Measurements from ENCODE around the gene MPL. TPM values are rescaled to one million over a fixed set of nuclear protein-coding genes. Genes with fewer than 3 reads are reported as not detected.

The MPL gene
- polyA plus RNA-seq, 1 of the 3 experiments (the other 2 are of a cell fraction): not detected

DNA sequence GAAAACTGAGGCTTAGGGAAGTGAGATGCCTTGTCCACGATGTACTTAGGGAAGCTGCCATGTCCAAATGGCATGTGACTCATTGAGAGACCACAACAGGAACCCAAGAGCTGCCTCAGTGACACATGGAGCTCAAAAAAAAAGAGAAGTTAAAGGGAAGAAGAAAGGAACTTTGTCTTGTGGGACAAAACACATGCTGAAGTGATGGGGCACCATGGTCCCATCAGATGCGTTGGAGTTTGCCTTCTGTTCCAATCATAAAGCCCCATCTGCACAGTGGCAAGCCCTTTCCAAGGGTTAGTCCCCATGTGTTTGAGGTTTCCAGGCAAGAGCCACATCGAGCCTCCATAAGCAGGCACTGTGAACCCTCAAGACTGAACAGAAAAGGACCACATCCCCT, 44.0 kb downstream of the MPL start (continued):
- TF ChIP-seq FOXM1 (IDR thresholded peaks at IDR 0.05; ENCODE audit: low read depth) (no peak), ELF1 (IDR thresholded peaks at IDR 0.05) (no peak), EZH2phosphoT487 (IDR thresholded peaks at IDR 0.05; ENCODE audit: borderline replicate concordance, low read depth) (no peak), SMC3 (IDR thresholded peaks at IDR 0.05; ENCODE audit: low read depth, low read length) (no peak)

DNA sequence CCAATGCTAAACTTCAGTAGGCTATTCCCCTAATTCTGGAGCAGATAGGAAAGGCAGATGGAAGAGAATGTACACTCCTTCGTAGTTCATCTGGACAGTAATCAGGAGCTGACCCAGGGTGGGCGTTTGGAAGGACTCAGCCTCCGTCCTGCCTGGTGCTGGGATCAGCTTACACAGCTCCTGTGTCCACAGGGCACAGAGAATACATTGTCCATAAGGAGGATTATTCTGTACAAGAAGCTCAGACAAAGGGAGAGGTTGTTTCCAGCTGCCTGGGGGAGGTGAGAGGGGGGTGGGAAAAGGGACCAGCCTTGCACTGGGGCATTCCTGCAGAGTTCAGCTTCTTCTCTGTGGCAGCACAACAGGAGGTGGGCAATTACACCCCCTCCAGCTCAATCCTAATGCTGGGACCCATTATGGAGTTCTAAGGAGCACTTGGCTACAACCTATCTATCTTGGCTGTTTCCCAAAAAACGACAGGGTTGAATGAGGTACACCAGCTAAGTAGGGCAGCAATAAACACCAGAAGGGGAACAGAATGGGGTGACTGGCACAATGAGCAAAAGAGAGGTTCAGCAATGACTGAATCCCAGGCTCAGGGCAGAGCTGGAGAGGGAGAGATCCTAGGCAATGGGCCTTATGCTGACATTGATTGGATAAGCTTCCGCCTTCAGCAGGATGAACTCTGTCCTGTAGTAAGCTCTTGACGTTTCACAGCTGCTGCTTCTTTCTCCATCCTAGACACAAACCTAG, 44.6 kb downstream of the MPL start:
- Histone ChIP-seq H3K27me3 (ENCODE audit: insufficient read depth) (no peaks in the 10 kb centered on the region), H3K79me2 (ENCODE audit: insufficient read depth) (peaks cover 9% of the 10 kb centered on the region), H3F3A (replicated peaks; ENCODE audit: insufficient read depth) (no peaks in the 10 kb centered on the region), H3K4me1 (ENCODE audit: control insufficient read depth in 1 of 2, insufficient read depth in 2 of 2, low read depth in 1 of 2, low read length in 1 of 2) (no peaks in the 10 kb centered on the region), H2AFZ (ENCODE audit: low read depth) (no peak overlapping the region), H3K9me3 (no peaks in the 10 kb centered on the region), H3K27ac (ENCODE audit: low read depth in 2 of 2, low read length in 1 of 2) (no peak overlapping the region), H3K9ac (no peak overlapping the region), H3K4me2 (no peak overlapping the region), H3K36me3 (replicated peaks in 1 of 2; ENCODE audit: control insufficient read depth in 1 of 2, insufficient read depth in 2 of 2, low read length in 1 of 2) (peaks cover 47 to 53% of the 10 kb centered on the region in 2 experiments), H3K4me3 (ENCODE audit: low read depth in 2 of 2, low read length in 1 of 2) (no peak overlapping the region), H3K9me2 (no peaks in the 10 kb centered on the region), H4K20me1 (ENCODE audit: insufficient read depth) (no peaks in the 10 kb centered on the region)
- ChIA-PET POLR2A (interaction anchor here (0.9 to 1.0 kb wide), 2 partner anchors 14 to 18 kb away, joined by 3 read pairs; no protein-coding TSS in a partner anchor), CTCF (interaction anchor here (1.0 to 2.7 kb wide), 4 partner anchors 24 to 155 kb away, joined by 3 to 17 read pairs (median 4); no protein-coding TSS in a partner anchor)
- DNase-seq: no peak
- 89% methylated on average over 6 of the region's 6 CpGs for WGBS (ENCODE audit: low lambda C conversion rate)
- no peak for TF ChIP-seq POLR2AphosphoS5 (IDR thresholded peaks at IDR 0.05; ENCODE audit: low read depth, low read length)
- no peak for TF ChIP-seq RCOR1 (IDR thresholded peaks at IDR 0.05; ENCODE audit: low read length)
- TF ChIP-seq FOSL2 (IDR thresholded peaks at IDR 0.05; ENCODE audit: borderline replicate concordance, low read depth): no peak
- TF ChIP-seq MXI1 (IDR thresholded peaks at IDR 0.05; ENCODE audit: low read depth, low read length): no peak
- no peak for TF ChIP-seq SMC3 (IDR thresholded peaks at IDR 0.05; ENCODE audit: low read depth, low read length)
- TF ChIP-seq JUND (IDR thresholded peaks at IDR 0.05): no peak
- TF ChIP-seq CHD2 (IDR thresholded peaks at IDR 0.05; ENCODE audit: low read length, partially characterized antibody): no peak
- TF ChIP-seq, protein P1, sequence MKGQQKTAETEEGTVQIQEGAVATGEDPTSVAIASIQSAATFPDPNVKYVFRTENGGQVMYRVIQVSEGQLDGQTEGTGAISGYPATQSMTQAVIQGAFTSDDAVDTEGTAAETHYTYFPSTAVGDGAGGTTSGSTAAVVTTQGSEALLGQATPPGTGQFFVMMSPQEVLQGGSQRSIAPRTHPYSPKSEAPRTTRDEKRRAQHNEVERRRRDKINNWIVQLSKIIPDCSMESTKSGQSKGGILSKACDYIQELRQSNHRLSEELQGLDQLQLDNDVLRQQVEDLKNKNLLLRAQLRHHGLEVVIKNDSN (IDR thresholded peaks at IDR 0.05; ENCODE audit: borderline replicate concordance, low read depth): no peak
- TF ChIP-seq FOXJ3 (CRISPR knock-in tag; IDR thresholded peaks at IDR 0.05): no peak
- TF ChIP-seq GATA2 (CRISPR knock-in tag; IDR thresholded peaks at IDR 0.05): no peak
- TF ChIP-seq, protein P2, sequence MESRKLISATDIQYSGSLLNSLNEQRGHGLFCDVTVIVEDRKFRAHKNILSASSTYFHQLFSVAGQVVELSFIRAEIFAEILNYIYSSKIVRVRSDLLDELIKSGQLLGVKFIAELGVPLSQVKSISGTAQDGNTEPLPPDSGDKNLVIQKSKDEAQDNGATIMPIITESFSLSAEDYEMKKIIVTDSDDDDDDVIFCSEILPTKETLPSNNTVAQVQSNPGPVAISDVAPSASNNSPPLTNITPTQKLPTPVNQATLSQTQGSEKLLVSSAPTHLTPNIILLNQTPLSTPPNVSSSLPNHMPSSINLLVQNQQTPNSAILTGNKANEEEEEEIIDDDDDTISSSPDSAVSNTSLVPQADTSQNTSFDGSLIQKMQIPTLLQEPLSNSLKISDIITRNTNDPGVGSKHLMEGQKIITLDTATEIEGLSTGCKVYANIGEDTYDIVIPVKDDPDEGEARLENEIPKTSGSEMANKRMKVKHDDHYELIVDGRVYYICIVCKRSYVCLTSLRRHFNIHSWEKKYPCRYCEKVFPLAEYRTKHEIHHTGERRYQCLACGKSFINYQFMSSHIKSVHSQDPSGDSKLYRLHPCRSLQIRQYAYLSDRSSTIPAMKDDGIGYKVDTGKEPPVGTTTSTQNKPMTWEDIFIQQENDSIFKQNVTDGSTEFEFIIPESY (IDR thresholded peaks at IDR 0.05; ENCODE audit: borderline replicate concordance, low read depth): no peak
- TF ChIP-seq REST (IDR thresholded peaks at IDR 0.05; ENCODE audit: low read depth, low read length): no peak
- no peak for TF ChIP-seq SIN3A (IDR thresholded peaks at IDR 0.05; ENCODE audit: borderline replicate concordance, low read depth, low read length)

Data from SK-N-SH (cell line).